Fibroblast of mammary gland (primary cell): Measurements from ENCODE around the gene APP.

Source experiments
- DNase-seq: peaks from one replicate; pipeline ENCODE4 v3.0.0-alpha.2; 2010; ENCODE audit warnings: low read depth
- H3K4me3 ChIP-seq: 2 replicates; pipeline ENCODE4 v1.5.1; 2011; ENCODE audit warnings: low read depth, mild to moderate bottlenecking, low read length, moderate library complexity; ENCODE audit not compliant: control insufficient read depth
- CTCF ChIP-seq: conservative IDR thresholded peaks from 2 replicates; pipeline ENCODE4 v1.5.1; 2011; ENCODE audit warnings: low read depth, low read length, inconsistent platforms; ENCODE audit not compliant: control insufficient read depth, insufficient read depth

Gene APP

GRCh38 chr21:25888711-25889110, 281.9 kb downstream of the APP start:
- H3K4me3 ChIP-seq: no peak overlapping the region
- no peak for DNase-seq
- TF ChIP-seq CTCF: no peak

- no peak overlapping the region for H3K4me3 ChIP-seq
- no peak for DNase-seq
- TF ChIP-seq CTCF: no peak
These were observed 282.8 kb downstream of the APP start for GRCh38 chr21:25887646-25888306.

GRCh38 chr21:25887166-25887565, 283.4 kb downstream of the APP start:
- peak; percentile 10 for DNase-seq
- no peak for TF ChIP-seq CTCF
- H3K4me3 ChIP-seq: no peak overlapping the region

GRCh38 chr21:25885880-25886279, 284.7 kb downstream of the APP start:
- no peak for TF ChIP-seq CTCF
- DNase-seq: no peak
- H3K4me3 ChIP-seq: no peak overlapping the region

GRCh38 chr21:25885405-25885804, 285.2 kb downstream of the APP start:
- no peak overlapping the region for H3K4me3 ChIP-seq
- TF ChIP-seq CTCF: no peak
- DNase-seq: no peak

GRCh38 chr21:25884311-25884710, 286.3 kb downstream of the APP start:
- H3K4me3 ChIP-seq: no peak overlapping the region
- TF ChIP-seq CTCF: no peak
- no peak for DNase-seq
